Stimulated activated CD4-positive, alpha-beta T cell treated with anti-CD3 and anti-CD28 coated beads, Interleukin-2, amount 100 ng/mL, for 24 hours (primary cell): ENCODE results near the gene ZNF408.
"Not testable (repeated sequence)": the region's sequence is repeated elsewhere in the genome, so short reads cannot be mapped to it uniquely, and the experiment has no call there.

Source experiments
- DNase-seq, 2 donors: peaks; one replicate each; pipeline ENCODE4 v3.0.0-alpha.2; 2020

ZNF408 gene

DNA sequence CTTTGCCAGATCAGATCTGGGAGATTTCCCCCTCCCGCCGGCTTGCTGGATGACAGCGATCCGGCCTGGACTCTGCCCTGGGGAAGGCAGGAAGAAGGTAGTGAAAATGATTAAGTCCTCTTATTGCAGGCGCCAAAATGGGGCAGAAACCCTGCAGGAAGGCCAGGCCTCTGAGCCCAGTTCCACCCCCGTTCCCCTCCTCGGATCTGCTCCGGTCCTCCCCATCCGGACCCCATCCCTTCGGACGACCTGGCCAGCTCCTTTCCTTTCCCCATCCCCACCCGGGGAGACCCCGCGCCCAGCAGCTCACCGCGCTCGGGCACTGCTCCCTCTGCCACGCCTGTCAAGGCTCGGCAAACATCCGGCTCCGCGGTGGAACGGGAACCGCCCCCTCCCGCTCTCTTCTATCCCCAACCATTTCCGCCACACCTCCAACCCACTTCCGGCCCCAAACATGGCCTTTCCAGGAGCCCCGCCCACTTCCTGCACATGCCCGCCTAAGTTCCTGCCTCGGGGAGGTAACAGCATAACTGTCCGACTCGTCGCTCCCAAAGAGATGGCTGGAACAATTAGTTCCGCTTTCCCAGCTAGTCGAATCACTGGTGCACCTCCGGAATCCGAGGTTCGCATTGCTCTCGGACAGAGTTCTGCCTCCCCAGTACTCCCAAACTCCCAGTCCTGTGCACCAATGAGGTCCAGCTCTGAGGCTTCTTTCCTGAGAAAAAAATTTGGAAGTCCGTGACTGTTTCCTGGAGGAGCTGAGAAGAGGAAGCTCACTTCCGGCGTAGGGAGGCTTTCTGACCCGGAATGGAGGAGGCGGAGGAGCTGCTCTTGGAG is at the start of gene ZNF408, which contains the start of gene ARHGAP1:
Gene ZNF408, plus strand, starts transcription at position 791 of the 837 bp plus-strand sequence. Its CDS starts 17 bp downstream, at position 808.
Gene ARHGAP1, minus strand, starts transcription at position 379 of the 837 bp plus-strand sequence. CDS start 4,512 bp downstream, outside the sequence.
- DNase-seq = peak; percentile 99 to 100

GRCh38 chr11:46655631-46656030 is 45.2 kb upstream of the ZNF408 start:
- DNase-seq = no peak

DNA sequence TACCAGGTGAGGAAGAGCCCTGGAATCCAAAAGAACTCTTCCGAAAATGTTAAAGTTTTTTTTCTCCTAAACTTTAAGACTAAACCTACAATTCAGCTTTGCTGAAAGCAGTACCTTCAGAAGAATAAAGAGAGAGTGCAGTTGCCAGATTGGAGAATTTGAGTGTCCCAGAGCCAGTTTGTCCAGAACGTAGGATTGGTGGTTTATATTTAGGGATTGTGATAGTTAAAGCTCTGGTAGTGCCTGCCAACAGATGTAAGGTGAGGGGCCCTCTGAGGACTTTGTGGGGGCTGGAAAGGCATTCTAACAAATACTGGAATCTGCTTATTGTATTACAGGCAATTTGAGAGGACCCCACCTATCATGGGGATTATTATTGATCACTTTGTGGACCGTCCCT is 43.6 kb upstream of the ZNF408 start:
- DNase-seq = no peak

DNA sequence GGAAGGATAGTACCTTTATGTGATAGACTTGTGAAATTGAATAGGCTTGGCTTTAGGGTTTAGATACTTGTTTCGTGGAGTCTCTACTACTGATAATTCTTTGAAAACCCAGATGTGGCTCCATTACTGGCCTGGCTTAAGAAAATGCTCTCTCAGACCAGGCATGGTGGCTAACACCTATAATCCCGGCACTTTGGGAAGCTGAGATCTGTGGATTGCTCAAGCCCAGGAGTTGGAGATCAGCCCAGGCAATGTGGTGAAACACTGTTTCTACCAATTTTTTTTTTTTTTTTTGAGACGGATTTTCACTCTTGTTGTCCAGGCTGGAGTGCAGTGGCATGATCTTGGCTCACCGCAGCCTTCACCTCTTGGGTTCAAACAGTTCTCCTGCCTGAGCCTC is 42.6 kb upstream of the ZNF408 start:
- no peak for DNase-seq

- no peak for DNase-seq
These were observed 40.9 kb upstream of the ZNF408 start for GRCh38 chr11:46659908-46660307.

DNA sequence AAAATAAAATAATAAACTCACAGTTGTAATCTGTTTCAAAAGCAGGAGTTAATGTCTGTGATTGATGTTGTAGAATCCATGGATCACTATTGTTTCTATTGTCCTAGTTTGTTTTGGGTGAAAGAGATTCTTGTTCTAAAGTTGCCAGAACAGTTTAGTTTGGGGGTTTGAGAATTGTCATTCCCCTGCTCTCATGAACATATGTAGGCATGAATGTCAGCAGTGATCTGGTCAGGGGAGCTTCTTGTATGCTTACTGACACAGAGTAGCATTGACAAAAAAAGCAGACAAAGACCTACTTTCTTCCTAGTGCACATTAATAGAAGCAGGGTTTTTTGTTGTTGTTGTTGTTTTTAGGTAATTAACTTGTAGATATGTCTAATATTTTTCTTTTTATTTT is 39.0 kb upstream of the ZNF408 start:
- DNase-seq = no peak

DNA sequence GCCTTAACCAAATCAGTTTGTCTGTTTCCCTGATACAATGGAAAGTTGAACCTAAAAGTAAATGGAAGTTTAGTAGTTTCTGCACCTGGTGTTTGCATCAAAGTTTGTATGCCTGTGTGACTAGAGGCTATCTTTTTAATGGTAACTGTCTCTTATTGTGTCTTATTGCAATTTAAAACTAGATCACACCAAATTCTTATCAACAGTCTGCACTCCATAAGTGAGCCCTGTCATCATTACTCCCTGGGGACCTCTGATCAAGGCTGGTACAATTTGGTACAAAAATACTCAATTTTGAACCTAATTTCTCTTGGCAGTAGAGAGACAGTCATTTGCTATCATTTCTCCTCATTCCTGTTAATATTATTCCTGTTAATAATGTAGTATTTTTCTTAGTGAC is 38.5 kb upstream of the ZNF408 start:
- DNase-seq = no peak

DNA sequence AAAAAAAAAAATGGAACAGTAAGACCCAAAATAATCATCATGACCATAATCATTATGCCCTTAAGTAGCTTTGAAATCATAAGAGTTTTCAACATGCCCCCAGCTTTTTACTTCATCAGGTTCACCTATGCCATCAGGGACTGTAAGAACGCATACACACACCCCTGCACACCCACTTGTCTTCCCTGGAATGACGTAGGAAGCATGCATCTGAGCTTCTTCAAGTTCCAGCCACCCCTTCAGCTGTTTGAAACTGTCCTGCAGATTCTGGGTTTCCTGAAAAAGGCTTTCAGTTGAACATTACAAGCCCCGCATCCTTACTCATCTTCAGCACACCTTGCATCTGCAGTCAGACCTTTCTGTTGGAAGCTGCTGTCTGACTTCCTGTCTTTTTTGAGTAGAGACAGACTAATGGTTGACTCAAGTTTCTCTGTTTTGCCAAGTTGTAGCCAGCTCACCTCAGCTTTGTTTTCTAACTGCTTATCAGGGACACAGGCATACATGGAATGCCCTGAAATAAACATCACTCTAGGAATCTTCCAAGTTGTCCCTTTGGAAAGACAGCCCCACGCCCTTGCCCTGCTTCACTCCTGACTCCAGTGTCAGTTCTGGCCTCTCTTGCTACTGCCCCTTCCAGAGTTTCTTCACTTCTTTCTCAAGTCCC is 37.4 kb upstream of the ZNF408 start:
- no peak for DNase-seq

DNA sequence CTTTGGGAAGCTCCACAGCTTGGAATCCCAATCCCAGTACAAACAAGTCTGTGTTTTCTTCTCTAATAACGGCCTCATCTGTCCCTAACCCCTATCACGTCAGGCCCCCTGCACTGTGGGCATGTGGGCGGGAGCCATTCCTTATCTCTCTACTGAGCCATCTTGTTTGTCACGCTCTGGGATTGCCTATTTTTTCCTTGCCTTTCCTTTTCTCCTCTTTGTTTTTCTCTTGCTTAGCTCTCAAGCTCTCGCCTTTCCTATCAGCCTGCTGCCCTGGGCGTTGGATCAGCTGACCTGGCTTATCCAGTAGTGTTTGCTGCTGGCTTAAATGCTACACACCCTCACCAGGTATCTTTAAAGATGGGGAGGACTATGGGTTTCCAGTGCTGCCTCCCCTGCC is 36.2 kb upstream of the ZNF408 start:
- no peak for DNase-seq

DNA sequence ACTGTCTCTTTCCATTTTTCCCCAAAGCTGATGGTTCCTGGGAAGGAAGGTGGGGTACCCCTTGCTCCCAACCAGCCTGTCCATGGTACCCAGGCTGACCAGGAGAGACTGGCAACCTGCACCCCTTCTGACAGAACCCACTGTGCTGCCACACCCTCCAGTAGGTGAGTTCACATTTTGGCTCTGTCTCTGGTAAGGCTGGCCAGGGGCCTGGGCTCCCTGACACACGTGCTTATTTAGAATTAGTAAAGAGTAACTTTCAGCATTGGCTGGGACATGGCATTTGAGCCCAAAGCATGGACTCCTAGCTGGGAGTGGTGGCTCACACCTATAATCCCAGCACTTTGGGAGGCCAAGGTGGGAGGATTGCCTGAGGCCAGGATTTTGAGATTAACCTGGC is 35.5 kb upstream of the ZNF408 start:
- no peak for DNase-seq

DNA sequence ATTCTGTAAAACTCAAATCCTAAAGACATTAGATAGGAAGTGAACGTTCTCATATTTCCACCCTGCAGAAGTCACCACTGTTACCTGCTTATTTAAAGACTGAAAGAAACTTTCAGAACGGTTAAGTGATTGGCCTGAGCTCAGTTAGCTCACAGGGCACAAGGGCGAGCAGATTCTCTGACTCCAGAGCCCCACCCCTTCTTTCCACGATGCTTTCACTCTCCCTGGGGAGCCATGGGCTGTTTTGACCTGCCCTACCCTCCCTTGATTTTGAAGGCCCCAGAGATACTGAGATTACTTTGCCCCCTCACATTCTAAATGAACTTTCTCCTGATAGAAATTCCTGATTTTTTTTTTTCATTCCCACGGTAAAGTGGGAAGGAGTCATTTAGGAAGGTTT is 34.3 kb upstream of the ZNF408 start:
- DNase-seq = no peak

DNA sequence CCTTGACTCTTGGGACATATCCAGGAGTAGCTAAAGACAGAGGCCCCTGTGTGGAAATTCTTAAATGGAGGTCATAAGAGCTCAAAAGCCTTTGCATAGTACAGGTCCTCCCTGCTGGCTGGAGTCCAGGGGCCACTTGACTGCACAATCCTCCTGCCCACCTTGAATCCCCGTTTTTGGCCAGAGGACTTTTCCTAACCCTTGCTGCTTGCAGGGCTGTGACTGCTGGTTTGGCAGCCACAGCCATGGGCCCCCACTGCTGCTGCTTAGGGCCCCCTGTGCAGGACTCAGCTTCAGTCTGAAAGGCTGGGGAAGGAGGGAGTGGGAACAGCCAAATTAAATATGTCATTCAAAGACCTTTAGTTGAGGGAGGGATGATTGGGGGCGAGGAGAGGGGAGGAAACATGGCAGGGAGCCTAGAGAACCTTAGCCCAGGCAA is 33.8 kb upstream of the ZNF408 start:
- no peak for DNase-seq

GRCh38 chr11:46668480-46669085 is 32.2 kb upstream of the ZNF408 start:
- DNase-seq = no peak

- no peak for DNase-seq
These were observed 31.1 kb upstream of the ZNF408 start for GRCh38 chr11:46669711-46670139.

- DNase-seq = not testable (repeated sequence)
These were observed 30.3 kb upstream of the ZNF408 start for GRCh38 chr11:46670521-46670920.

- DNase-seq = no peak
These were observed 28.9 kb upstream of the ZNF408 start for GRCh38 chr11:46671958-46672315.

GRCh38 chr11:46672381-46672839 is 28.4 kb upstream of the ZNF408 start:
- no peak for DNase-seq

DNA sequence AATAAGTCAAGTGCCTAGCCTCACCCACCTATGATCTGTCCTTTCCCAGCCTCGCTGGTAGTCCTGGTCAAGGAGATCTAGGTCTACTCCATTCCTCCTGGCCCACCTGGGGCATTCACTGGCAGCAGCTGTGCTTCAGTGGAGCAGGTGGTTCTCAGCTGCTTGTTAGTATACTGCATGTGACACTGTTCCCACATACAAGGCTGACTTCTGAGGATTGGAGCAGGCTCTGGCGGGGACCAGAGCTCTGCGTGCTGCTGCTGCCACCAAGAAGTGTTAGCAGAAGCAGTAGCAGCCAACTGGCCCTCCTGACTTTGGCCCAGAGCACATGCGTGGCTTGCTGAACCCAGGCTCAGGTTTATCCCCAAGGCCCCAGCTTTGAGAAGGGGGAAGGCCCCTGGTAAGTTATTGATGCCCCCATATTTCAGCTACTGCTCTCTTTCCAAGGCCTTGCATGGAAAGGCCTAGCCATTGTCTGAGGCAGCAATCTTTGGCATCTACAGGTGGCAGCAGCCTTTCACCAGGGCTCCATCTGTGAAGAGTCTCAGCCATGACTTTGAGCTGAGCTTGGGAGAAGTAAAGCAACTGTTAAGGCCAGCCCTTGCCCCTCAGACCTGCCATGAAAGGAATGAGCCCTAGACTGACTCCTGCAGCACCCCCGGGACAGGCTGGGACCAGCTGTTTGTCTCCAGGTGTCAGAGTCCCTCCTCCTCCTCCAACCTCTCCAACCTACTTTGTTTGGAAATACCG is 26.9 kb upstream of the ZNF408 start:
- no peak for DNase-seq

DNA sequence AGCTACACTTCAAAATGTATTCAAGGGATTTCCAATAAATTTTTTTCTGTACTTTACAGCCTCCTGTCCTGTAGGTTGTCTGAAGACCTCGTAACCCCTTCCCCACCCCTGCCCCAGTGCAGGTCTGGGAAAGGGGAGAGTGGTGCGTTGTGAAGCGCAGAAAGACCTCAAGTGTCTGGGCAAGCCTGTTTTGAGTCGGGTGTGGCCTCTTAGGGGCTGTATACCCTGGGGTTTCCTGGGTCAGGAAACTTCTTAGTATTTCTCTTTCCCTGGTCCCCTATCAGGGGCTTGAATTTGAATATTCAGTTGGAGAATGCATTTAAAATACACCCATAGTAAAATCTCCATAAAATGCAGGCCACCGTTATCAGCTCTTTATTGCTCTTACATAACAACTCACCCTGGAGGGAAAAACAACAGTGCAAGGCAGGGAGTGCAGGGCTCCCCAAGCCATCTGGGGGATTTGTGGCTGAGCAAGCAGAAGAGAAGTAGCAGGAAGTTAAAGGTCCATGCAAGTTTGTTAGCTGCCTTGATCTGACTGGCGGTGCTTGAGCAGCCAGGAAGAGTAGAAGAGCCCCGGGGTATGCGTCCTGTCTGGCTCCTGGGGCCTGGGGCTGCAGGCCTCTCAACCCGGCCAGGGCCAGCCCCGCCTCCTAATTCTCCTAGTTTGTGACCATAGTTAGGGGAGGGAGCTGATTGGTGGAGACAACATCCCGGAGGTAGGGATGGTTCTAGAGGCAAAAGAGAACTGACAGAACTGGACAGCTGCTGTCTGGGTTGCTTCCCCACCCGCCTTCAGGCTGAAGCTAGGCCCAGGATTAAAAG is 26.2 kb upstream of the ZNF408 start:
- no peak for DNase-seq

GRCh38 chr11:46675288-46675851 is 25.5 kb upstream of the ZNF408 start:
- DNase-seq = no peak

DNA sequence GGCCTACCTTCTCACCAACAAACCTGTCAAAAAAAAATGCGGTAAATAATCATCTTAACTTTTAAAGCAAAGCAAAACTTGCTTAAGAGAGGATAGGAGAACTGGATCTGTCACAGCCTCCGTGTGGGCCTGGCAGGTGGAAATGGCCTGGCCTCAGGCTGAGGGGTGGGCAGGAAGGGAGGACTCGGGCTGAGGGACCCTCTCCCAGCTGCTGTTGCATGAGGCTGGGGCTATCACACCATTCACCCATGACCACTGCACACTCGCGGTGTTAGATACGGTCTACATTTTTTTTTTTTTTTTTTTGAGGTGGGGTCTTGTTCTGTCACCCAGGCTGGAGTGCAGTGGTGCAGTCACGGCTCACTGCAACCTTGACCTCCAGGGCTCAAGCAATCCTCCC is 24.9 kb upstream of the ZNF408 start:
- no peak for DNase-seq
